Tibial nerve (tissue), 4 donors: ENCODE results near the gene RBM17.

Experiments
- EP300 ChIP-seq, 2 donors: sonication (generic); formaldehyde crosslinking; IDR thresholded peaks; one replicate each; pipeline ENCODE4 v1.6.1; 2017; ENCODE audit warnings: antibody characterized with exemption in 2 of 2, mild to moderate bottlenecking in 1 of 2
- POLR2A ChIP-seq, 2 donors: fragments of 450-650 bp; IDR thresholded peaks; one replicate each; pipeline ENCODE4 v1.6.1; 2017; ENCODE audit warnings: antibody characterized with exemption in 2 of 2, mild to moderate bottlenecking in 2 of 2, moderate library complexity in 2 of 2
- TF ChIP-seq, protein P1 (sequence below), 5 experiments: fragments of 200-600 bp in 3 of 5; fragments of 450-650 bp in 2 of 5; sonication (generic) in 3 of 5; IDR thresholded peaks; one replicate each; pipeline ENCODE4 v1.5.1; 2016 to 2019; ENCODE audit warnings: antibody characterized with exemption in 5 of 5, mild to moderate bottlenecking in 3 of 5, moderate library complexity in 2 of 5

DNA sequence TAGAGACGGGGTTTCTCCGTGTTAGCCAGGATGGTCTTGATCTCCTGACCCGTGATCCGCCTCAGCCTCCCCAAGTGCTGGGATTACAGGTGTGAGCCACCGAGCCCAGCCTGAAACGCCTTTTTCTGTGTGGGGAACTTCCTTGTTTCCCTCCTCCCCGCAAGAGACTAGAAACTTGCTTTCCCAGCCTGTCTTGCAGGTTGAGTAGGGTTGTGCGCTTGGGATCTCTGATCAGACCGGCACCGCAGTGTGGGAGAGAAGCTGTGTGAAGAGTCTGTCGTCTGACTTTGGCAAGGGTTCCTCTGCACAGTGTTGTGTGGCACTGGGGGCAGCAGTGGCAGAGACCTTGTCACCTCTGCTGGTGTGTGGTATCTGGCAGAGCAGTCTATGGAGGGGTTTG is 28.9 kb downstream of the RBM17 start:
- TF ChIP-seq, protein P1, sequence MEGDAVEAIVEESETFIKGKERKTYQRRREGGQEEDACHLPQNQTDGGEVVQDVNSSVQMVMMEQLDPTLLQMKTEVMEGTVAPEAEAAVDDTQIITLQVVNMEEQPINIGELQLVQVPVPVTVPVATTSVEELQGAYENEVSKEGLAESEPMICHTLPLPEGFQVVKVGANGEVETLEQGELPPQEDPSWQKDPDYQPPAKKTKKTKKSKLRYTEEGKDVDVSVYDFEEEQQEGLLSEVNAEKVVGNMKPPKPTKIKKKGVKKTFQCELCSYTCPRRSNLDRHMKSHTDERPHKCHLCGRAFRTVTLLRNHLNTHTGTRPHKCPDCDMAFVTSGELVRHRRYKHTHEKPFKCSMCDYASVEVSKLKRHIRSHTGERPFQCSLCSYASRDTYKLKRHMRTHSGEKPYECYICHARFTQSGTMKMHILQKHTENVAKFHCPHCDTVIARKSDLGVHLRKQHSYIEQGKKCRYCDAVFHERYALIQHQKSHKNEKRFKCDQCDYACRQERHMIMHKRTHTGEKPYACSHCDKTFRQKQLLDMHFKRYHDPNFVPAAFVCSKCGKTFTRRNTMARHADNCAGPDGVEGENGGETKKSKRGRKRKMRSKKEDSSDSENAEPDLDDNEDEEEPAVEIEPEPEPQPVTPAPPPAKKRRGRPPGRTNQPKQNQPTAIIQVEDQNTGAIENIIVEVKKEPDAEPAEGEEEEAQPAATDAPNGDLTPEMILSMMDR (IDR thresholded peaks at IDR 0.05), result no peak
- TF ChIP-seq POLR2A (IDR thresholded peaks at IDR 0.05) (no peak), EP300 (IDR thresholded peaks at IDR 0.05) (no peak)
